Hepatocyte (in vitro differentiated cells): Measurements from ENCODE around the gene SCRN2.
A peak's percentile ranks its signal among the peaks of the same experiment; 100 is the strongest.

Experiments used
- EZH2 ChIP-seq: fragments of 200-600 bp; sonication (generic); IDR thresholded peaks from 2 replicates; pipeline ENCODE4 v1.6.1; 2016; ENCODE audit warnings: antibody characterized with exemption, mild to moderate bottlenecking, borderline replicate concordance
- TF ChIP-seq, protein P1 (sequence below): fragments of 200-600 bp; sonication (generic); IDR thresholded peaks from 2 replicates; pipeline ENCODE4 v1.5.1; 2016; ENCODE audit warnings: antibody characterized with exemption, mild to moderate bottlenecking; ENCODE audit not compliant: poor library complexity

DNA sequence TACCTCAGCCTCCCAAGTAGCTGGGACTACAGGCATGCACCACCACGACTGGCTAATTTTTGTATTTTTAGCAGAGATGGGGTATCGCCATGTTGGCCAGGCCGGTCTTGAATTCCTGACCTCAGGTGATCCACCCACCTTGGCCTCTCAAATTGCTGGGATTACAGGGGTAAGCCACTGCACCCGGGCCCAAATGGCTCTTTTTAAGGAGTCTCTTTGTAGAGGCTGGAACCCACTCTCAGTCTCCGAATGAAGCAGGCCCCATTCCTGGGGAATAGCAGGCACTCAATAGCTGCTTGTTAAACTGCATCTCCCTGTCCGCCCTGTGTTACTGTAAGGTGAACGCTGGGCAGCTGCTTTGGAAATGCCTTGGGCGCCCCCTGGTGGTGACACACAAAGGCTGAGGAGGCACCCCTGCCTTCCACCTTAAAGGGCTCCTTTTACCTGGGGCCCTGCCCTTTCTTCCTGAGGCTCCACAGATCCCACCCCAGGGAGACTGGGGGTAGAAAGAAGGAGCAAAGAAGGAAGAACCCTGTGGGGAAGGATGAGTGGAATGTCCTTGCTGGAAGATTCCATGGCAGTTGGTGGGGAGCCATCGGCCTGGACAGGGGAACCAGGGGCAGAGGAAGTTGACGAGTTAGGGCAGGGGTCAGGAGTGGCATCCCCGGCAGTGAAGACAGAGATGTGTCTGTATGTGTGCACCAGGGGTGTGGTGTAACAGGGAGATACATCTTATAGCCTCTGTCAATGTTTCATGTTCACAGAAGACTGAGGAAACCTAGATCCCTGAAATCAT lies 48.9 kb upstream of the SCRN2 start:
- TF ChIP-seq, protein P1, sequence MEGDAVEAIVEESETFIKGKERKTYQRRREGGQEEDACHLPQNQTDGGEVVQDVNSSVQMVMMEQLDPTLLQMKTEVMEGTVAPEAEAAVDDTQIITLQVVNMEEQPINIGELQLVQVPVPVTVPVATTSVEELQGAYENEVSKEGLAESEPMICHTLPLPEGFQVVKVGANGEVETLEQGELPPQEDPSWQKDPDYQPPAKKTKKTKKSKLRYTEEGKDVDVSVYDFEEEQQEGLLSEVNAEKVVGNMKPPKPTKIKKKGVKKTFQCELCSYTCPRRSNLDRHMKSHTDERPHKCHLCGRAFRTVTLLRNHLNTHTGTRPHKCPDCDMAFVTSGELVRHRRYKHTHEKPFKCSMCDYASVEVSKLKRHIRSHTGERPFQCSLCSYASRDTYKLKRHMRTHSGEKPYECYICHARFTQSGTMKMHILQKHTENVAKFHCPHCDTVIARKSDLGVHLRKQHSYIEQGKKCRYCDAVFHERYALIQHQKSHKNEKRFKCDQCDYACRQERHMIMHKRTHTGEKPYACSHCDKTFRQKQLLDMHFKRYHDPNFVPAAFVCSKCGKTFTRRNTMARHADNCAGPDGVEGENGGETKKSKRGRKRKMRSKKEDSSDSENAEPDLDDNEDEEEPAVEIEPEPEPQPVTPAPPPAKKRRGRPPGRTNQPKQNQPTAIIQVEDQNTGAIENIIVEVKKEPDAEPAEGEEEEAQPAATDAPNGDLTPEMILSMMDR, result peak; percentile 93
- no peak for TF ChIP-seq EZH2
